HCT116 (cell line): ENCODE measurements around the gene ARRDC3. TPM values are rescaled to one million over a fixed set of nuclear protein-coding genes. Genes with fewer than 3 reads are reported as not detected.

ENCODE experiments used
- ATAC-seq: fragments of 200-7000 bp; cut with Tn5 transposase; 2 replicates; pipeline ENCODE4 v1.9.1; 2020; ENCODE audit warnings: mild to moderate bottlenecking, moderate library complexity
- BruUV-seq: library from RNA; stranded (reverse); fragments of 400-500 nt; replicated peaks from 2 replicates; lab custom pipeline; 2021; lab: Mats Ljungman, UMichigan
- CTCF ChIA-PET: fragments of 300-600 bp; sonication (Branson Sonifier 250); formaldehyde crosslinking; loops from one replicate; lab custom pipeline; 2021; ENCODE audit warnings: antibody characterized with exemption; lab: Charles Lee
- POLR2A ChIA-PET: fragments of 300-600, 350-600 bp; sonication (Branson Sonifier 250); formaldehyde crosslinking; loops from one replicate; lab custom pipeline; 2021; ENCODE audit warnings: antibody characterized with exemption; lab: Charles Lee
- RAD21 ChIA-PET, 2 experiments: fragments of 300-600 bp; sonication (Branson Sonifier 250); formaldehyde crosslinking; loops; one replicate each; lab custom pipeline; 2023; ENCODE audit warnings: low total read pairs in 2 of 2; ENCODE audit not compliant: uncharacterized antibody in 2 of 2, unreplicated experiment in 2 of 2, low non-redundant PET in 1 of 2; lab: Charles Lee
- DNase-seq: peaks from one replicate; pipeline ENCODE4 v3.0.0-alpha.2; 2010; ENCODE audit warnings: low read depth, low spot score
- H2AFZ ChIP-seq: fragments of 200-600 bp; shearing (Covaris generic), sonication (generic); 2 replicates; pipeline ENCODE4 v1.6.1; 2017; ENCODE audit warnings: low read depth, mixed run types, mixed read lengths, antibody characterized with exemption, low read length; ENCODE audit not compliant: poor library complexity, severe bottlenecking
- H3K27ac ChIP-seq: 2 replicates; pipeline ENCODE4 v1.5.1; 2012; ENCODE audit warnings: low read depth, low read length
- H3K27me3 ChIP-seq: fragments of 200-600 bp; sonication (generic); 2 replicates; pipeline ENCODE4 v1.6.1; 2016; ENCODE audit warnings: mixed run types, low read length, mixed read lengths; ENCODE audit not compliant: insufficient read depth
- H3K36me3 ChIP-seq, 2 experiments: fragments of 200-500 bp in 1 of 2; fragments of 200-600 bp in 1 of 2; sonication (Bioruptor generic) in 1 of 2; sonication (generic) in 1 of 2; 2 replicates each; pipeline versions ENCODE4 v1.5.1 to v1.6.1; 2014 to 2016; ENCODE audit warnings: low read length in 2 of 2, inconsistent platforms in 1 of 2, mixed read lengths in 1 of 2, mixed run types in 1 of 2; ENCODE audit not compliant: insufficient read depth in 2 of 2, control insufficient read depth in 1 of 2
- H3K4me1 ChIP-seq, 2 experiments: fragments of 200-600 bp in 1 of 2; sonication (generic) in 1 of 2; 2 replicates each; pipeline versions ENCODE4 v1.5.1 to v1.6.1; 2012 to 2017; ENCODE audit warnings: low read length in 2 of 2, inconsistent platforms in 1 of 2, mild to moderate bottlenecking in 1 of 2, mixed read lengths in 1 of 2, mixed run types in 1 of 2, moderate library complexity in 1 of 2; ENCODE audit not compliant: insufficient read depth in 2 of 2, control insufficient read depth in 1 of 2
- H3K4me2 ChIP-seq: fragments of 200-600 bp; sonication (generic); 2 replicates; pipeline ENCODE4 v1.6.1; 2017; ENCODE audit warnings: mixed run types, low read length, mixed read lengths
- H3K4me3 ChIP-seq, 2 experiments: fragments of 200-600 bp in 1 of 2; sonication (generic) in 1 of 2; replicated peaks in 1 of 2; 2 replicates each; pipeline ENCODE4 v1.5.1; 2011 to 2016; ENCODE audit warnings: low read length in 2 of 2, control low read depth in 1 of 2, low read depth in 1 of 2, mild to moderate bottlenecking in 1 of 2, mixed read lengths in 1 of 2, mixed run types in 1 of 2
- H3K79me2 ChIP-seq: fragments of 200-600 bp; sonication (generic); 2 replicates; pipeline ENCODE4 v1.6.1; 2017; ENCODE audit warnings: mild to moderate bottlenecking, mixed run types, low read length, moderate library complexity, mixed read lengths; ENCODE audit not compliant: insufficient read depth
- H3K9ac ChIP-seq: fragments of 200-600 bp; sonication (generic); 2 replicates; pipeline ENCODE4 v1.6.1; 2016; ENCODE audit warnings: low read length, mixed read lengths
- H3K9me2 ChIP-seq: fragments of 200-600 bp; sonication (generic), shearing (Covaris generic); 2 replicates; pipeline ENCODE4 v1.6.1; 2017; ENCODE audit warnings: mixed run types, mild to moderate bottlenecking, moderate library complexity; ENCODE audit not compliant: insufficient read depth
- H3K9me3 ChIP-seq, 2 experiments: fragments of 200-500 bp in 1 of 2; fragments of 200-600 bp in 1 of 2; sonication (Bioruptor generic) in 1 of 2; sonication (generic) in 1 of 2; 2 replicates each; pipeline ENCODE4 v1.6.1; 2014 to 2017; ENCODE audit warnings: low read length in 2 of 2, mixed read lengths in 2 of 2, inconsistent platforms in 1 of 2, low read depth in 1 of 2, mild to moderate bottlenecking in 1 of 2, mixed run types in 1 of 2, moderate library complexity in 1 of 2; ENCODE audit not compliant: control insufficient read depth in 1 of 2, insufficient read depth in 1 of 2
- H4K20me1 ChIP-seq: fragments of 200-600 bp; sonication (generic), shearing (Covaris generic); 2 replicates; pipeline ENCODE4 v1.6.1; 2017; ENCODE audit warnings: mixed run types, mild to moderate bottlenecking, moderate library complexity; ENCODE audit not compliant: insufficient read depth
- CBX3 ChIP-seq: IDR thresholded peaks from 2 replicates; pipeline ENCODE4 v1.6.1; 2012; ENCODE audit warnings: low read depth
- CEBPB ChIP-seq: IDR thresholded peaks from 2 replicates; pipeline ENCODE4 v1.6.1; 2012; ENCODE audit warnings: low read depth
- ELF1 ChIP-seq: IDR thresholded peaks from 2 replicates; pipeline ENCODE4 v1.6.1; 2012; ENCODE audit warnings: low read depth, borderline replicate concordance
- FOSL1 ChIP-seq: IDR thresholded peaks from 2 replicates; pipeline ENCODE4 v1.6.1; 2012; ENCODE audit warnings: low read depth
- JUND ChIP-seq: IDR thresholded peaks from 2 replicates; pipeline ENCODE4 v1.6.1; 2012
- POLR2A ChIP-seq: IDR thresholded peaks from 2 replicates; pipeline ENCODE4 v1.7.0; 2011; ENCODE audit warnings: borderline replicate concordance; ENCODE audit not compliant: insufficient read depth, insufficient read length; ENCODE audit errors: extremely low read depth
- POLR2AphosphoS5 ChIP-seq: IDR thresholded peaks from 2 replicates; pipeline ENCODE4 v1.6.1; 2011; ENCODE audit warnings: mild to moderate bottlenecking, low read depth, low read length, moderate library complexity
- RAD21 ChIP-seq: IDR thresholded peaks from 2 replicates; pipeline ENCODE4 v1.6.1; 2012; ENCODE audit warnings: low read depth, mild to moderate bottlenecking
- REST ChIP-seq: IDR thresholded peaks from 2 replicates; pipeline ENCODE4 v1.6.1; 2012; ENCODE audit warnings: low read depth
- SP1 ChIP-seq: IDR thresholded peaks from 2 replicates; pipeline ENCODE4 v1.6.1; 2012; ENCODE audit warnings: low read depth
- TCF7L2 ChIP-seq: IDR thresholded peaks from 2 replicates; pipeline ENCODE4 v1.7.0; 2011; ENCODE audit warnings: borderline replicate concordance, inconsistent platforms; ENCODE audit not compliant: insufficient read depth, insufficient read length; ENCODE audit errors: extremely low read depth
- intact Hi-C: fragments of 100-400 bp; cut with micrococcal nuclease; formaldehyde crosslinking; loops from 2 replicates; pipeline ENCODE4 v1.10.0; 2022
- total RNA-seq: library from RNA; stranded (reverse); gene quantifications from one replicate; pipeline ENCODE4 v1.2.1, GENCODE V29; 2021; ENCODE audit not compliant: unreplicated experiment
- TF ChIP-seq, protein P1 (sequence below): IDR thresholded peaks from 2 replicates; pipeline ENCODE4 v1.6.1; 2012

ARRDC3 gene
- total RNA-seq, 1 experiment from 2014 or later: 41.5 TPM

- TF ChIP-seq ELF1: no peak
- TF ChIP-seq POLR2A: peak; percentile 99
- TF ChIP-seq POLR2AphosphoS5: peak; percentile 98
- no peak; the same call in 1 of the 2 replicates for TF ChIP-seq CEBPB
- peak; percentile 47; the same call in 1 of the 2 replicates for TF ChIP-seq JUND
- peak; percentile 64; the same call in 1 of the 2 replicates for TF ChIP-seq CBX3
- peak; percentile 12 for TF ChIP-seq TCF7L2
- TF ChIP-seq FOSL1: 0 out of 2 replicates have a peak, but pooled peaks have one; percentile 17
- peak; percentile 75 for TF ChIP-seq SP1
These were observed at the start of gene ARRDC3 (continued) for GRCh38 chr5:91383027-91383955.

- no peak overlapping the region for H3K4me3 ChIP-seq
- H3K4me2 ChIP-seq: no peak overlapping the region
- BruUV-seq: no TSS peak
- no peak overlapping the region for H2AFZ ChIP-seq
- ATAC-seq: no peak
- H4K20me1 ChIP-seq: no peaks in the 10 kb centered on the region
- H3K27ac ChIP-seq: no peak overlapping the region
- H3K9ac ChIP-seq: no peak overlapping the region
- ChIA-PET CTCF (interaction anchor here (1.2 kb wide), 1 partner anchor 12 kb away, joined by 4 read pairs; no protein-coding TSS in a partner anchor), POLR2A (no interaction called here), RAD21 (no interaction called here)
- DNase-seq: no peak
- no peaks in the 10 kb centered on the region for H3K4me1 ChIP-seq
- intact Hi-C loops: no loop called here
- no peaks in the 10 kb centered on the region for H3K27me3 ChIP-seq
- no peaks in the 10 kb centered on the region for H3K36me3 ChIP-seq
- H3K9me3 ChIP-seq: no peaks in the 10 kb centered on the region
- TF ChIP-seq POLR2A (no peak), REST (no peak), RAD21 (no peak), CEBPB (no peak), SP1 (no peak)
- TF ChIP-seq, protein P1, sequence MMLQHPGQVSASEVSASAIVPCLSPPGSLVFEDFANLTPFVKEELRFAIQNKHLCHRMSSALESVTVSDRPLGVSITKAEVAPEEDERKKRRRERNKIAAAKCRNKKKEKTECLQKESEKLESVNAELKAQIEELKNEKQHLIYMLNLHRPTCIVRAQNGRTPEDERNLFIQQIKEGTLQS: no peak
- H3K9me2 ChIP-seq: no peaks in the 10 kb centered on the region
- H3K79me2 ChIP-seq: no peaks in the 10 kb centered on the region
These were observed 47.8 kb upstream of the ARRDC3 start for GRCh38 chr5:91430949-91431348.
